Esophagus muscularis mucosa (tissue), 4 donors: ENCODE measurements around the gene SHLD1.

Experiments
- EP300 ChIP-seq: sonication (generic); formaldehyde crosslinking; IDR thresholded peaks from one replicate; pipeline ENCODE4 v1.6.1; 2017; ENCODE audit warnings: antibody characterized with exemption
- POLR2A ChIP-seq: fragments of 450-650 bp; IDR thresholded peaks from one replicate; pipeline ENCODE4 v1.6.1; 2017; ENCODE audit warnings: antibody characterized with exemption, moderate library complexity, mild to moderate bottlenecking, low read depth
- POLR2AphosphoS5 ChIP-seq, 2 donors: sonication (generic); formaldehyde crosslinking; IDR thresholded peaks; one replicate each; pipeline ENCODE4 v1.6.1; 2017; ENCODE audit warnings: antibody characterized with exemption in 2 of 2
- TF ChIP-seq, protein P1 (sequence below), 3 experiments: fragments of 200-600 bp in 2 of 3; fragments of 450-650 bp in 1 of 3; sonication (generic) in 2 of 3; IDR thresholded peaks; one replicate each; pipeline ENCODE4 v1.5.1; 2017 to 2019; ENCODE audit warnings: antibody characterized with exemption in 3 of 3, mild to moderate bottlenecking in 2 of 3, moderate library complexity in 1 of 3

DNA sequence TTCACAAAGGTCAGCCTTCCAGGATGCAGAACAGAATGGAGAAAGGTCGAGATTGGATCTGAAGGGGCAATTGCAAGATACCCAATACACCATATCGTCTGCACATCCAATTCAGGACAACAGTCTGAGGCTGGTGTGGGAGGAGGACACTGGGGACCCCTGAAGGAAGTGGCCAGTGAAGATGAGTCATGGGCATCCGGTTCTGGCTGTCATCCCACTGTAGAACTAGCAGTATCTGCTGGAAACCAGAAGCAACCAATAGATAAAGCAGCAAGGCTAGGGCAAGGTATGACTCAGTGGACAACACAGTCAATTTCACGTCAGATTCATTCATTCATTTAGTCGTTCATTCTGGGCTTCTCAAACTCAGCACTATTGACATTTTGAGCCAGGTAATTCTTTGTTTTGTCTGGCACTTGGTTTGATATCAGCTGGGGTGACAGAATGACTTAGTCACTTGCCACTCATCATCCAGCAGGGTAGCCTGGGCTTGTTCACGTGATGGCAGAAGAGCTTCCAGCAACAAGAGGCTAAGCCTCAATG, 30.3 kb upstream of the SHLD1 start:
- no peak for TF ChIP-seq POLR2A
- TF ChIP-seq, protein P1, sequence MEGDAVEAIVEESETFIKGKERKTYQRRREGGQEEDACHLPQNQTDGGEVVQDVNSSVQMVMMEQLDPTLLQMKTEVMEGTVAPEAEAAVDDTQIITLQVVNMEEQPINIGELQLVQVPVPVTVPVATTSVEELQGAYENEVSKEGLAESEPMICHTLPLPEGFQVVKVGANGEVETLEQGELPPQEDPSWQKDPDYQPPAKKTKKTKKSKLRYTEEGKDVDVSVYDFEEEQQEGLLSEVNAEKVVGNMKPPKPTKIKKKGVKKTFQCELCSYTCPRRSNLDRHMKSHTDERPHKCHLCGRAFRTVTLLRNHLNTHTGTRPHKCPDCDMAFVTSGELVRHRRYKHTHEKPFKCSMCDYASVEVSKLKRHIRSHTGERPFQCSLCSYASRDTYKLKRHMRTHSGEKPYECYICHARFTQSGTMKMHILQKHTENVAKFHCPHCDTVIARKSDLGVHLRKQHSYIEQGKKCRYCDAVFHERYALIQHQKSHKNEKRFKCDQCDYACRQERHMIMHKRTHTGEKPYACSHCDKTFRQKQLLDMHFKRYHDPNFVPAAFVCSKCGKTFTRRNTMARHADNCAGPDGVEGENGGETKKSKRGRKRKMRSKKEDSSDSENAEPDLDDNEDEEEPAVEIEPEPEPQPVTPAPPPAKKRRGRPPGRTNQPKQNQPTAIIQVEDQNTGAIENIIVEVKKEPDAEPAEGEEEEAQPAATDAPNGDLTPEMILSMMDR (IDR thresholded peaks at IDR 0.05), result no peak
- TF ChIP-seq POLR2AphosphoS5 (IDR thresholded peaks at IDR 0.05), result no peak
- TF ChIP-seq EP300, result no peak
